ENCODE results near the gene RER1.

The RER1 gene

GRCh38 chr1:2445162-2445822 lies 53.7 kb downstream of the RER1 start:
- DNase-seq (ENCODE audit: low read depth, low spot score): peak; percentile 32

GRCh38 chr1:2445823-2446215 lies 54.2 kb downstream of the RER1 start:
- no peak for DNase-seq (ENCODE audit: low read depth, low spot score)

GRCh38 chr1:2446394-2446793 lies 54.8 kb downstream of the RER1 start:
- DNase-seq (ENCODE audit: low read depth, low spot score): peak; percentile 34

GRCh38 chr1:2446861-2447260 lies 55.2 kb downstream of the RER1 start:
- no peak for DNase-seq (ENCODE audit: low read depth, low spot score)

GRCh38 chr1:2447276-2448097 lies 55.8 kb downstream of the RER1 start:
- DNase-seq (ENCODE audit: low read depth, low spot score): peak; percentile 22

- no peak for DNase-seq (ENCODE audit: low read depth, low spot score)
Measured at GRCh38 chr1:2448098-2448445, 56.4 kb downstream of the RER1 start.

GRCh38 chr1:2449636-2450454 lies 58.2 kb downstream of the RER1 start:
- no peak for DNase-seq (ENCODE audit: low read depth, low spot score)

- peak; percentile 89 for DNase-seq (ENCODE audit: low read depth, low spot score)
Measured at GRCh38 chr1:2451741-2452140, 60.1 kb downstream of the RER1 start.

GRCh38 chr1:2452201-2452931 lies 60.7 kb downstream of the RER1 start:
- peak; percentile 54 for DNase-seq (ENCODE audit: low read depth, low spot score)

- DNase-seq (ENCODE audit: low read depth, low spot score): no peak
Measured at GRCh38 chr1:2452932-2453315, 61.3 kb downstream of the RER1 start.

GRCh38 chr1:2454227-2454626 lies 62.6 kb downstream of the RER1 start:
- DNase-seq (ENCODE audit: low read depth, low spot score): no peak
